Adipocyte (in vitro differentiated cells): ENCODE data around the gene COX8C.
"Not testable (repeated sequence)": the region's sequence is repeated elsewhere in the genome, so short reads cannot be mapped to it uniquely, and the experiment has no call there.

Experiments used
- DNase-seq: peaks from one replicate; pipeline ENCODE4 v3.0.0-alpha.2; 2015; ENCODE audit warnings: low read depth
- H3K27me3 ChIP-seq: replicated peaks from 2 replicates; pipeline ENCODE4 v1.7.0; 2013; ENCODE audit warnings: mild to moderate bottlenecking, low read length, moderate library complexity; ENCODE audit not compliant: control insufficient read depth, insufficient read depth
- H3K36me3 ChIP-seq: 2 replicates; pipeline ENCODE4 v1.7.0; 2013; ENCODE audit warnings: low read length, mild to moderate bottlenecking, moderate library complexity; ENCODE audit not compliant: control insufficient read depth, insufficient read depth, severe bottlenecking
- H3K4me1 ChIP-seq: 2 replicates; pipeline ENCODE4 v1.7.0; 2013; ENCODE audit warnings: mild to moderate bottlenecking, low read length, moderate library complexity; ENCODE audit not compliant: control insufficient read depth, insufficient read depth
- H3K4me3 ChIP-seq: 2 replicates; pipeline ENCODE4 v1.7.0; 2013; ENCODE audit warnings: mild to moderate bottlenecking, low read length, moderate library complexity
- H3K9ac ChIP-seq: 2 replicates; pipeline ENCODE4 v1.7.0; 2013; ENCODE audit warnings: mild to moderate bottlenecking, low read length, moderate library complexity
- H3K9me3 ChIP-seq: 2 replicates; pipeline ENCODE4 v1.7.0; 2013; ENCODE audit warnings: mild to moderate bottlenecking, low read length, moderate library complexity; ENCODE audit not compliant: control insufficient read depth

COX8C gene

DNA sequence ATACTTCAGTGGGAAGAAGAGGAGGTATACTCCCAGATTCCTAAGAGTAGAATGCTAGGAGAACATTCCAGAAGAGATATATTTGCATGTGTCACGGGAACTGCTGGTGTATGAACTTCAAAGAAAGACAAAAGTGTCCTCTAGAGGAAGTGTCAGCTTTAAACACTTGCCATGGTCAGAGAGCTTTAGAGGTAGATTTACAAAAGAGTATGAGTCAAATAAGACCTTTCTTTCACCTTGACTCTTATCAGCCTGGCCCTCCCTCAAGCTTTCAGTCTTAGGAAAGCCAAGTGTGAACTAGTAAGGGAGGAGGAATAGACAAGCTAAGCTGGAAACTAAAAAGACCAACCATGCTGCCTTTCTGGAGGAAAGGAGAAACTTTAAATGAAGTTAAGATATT is 34.7 kb downstream of the COX8C start:
- H3K27me3 ChIP-seq = peaks cover 11% of the 10 kb centered on the region
- H3K9me3 ChIP-seq = no peaks in the 10 kb centered on the region
- no peaks in the 10 kb centered on the region for H3K4me1 ChIP-seq
- H3K9ac ChIP-seq = no peak overlapping the region
- no peaks in the 10 kb centered on the region for H3K36me3 ChIP-seq
- no peak for DNase-seq
- H3K4me3 ChIP-seq = no peak overlapping the region

DNA sequence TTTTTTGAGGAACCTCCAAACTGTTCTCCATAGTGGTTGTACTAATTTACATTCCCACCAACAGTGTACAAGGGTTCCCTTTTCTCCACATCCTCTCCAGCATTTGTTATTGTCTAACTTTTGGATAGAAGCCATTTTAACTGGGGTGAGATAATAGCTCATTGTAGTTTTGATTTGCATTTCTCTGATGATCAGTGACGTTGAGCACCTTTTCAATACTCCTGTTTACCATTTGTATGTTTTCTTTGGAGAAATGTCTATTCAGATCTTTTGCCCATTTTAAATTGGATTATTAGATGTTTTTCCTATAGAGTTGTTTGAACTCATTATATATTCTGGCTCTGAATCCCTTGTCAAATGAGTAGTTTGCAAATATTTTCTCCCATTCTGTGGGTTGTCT is 37.3 kb downstream of the COX8C start:
- H3K4me1 ChIP-seq, DNase-seq, H3K9ac ChIP-seq, H3K4me3 ChIP-seq, H3K9me3 ChIP-seq, H3K36me3 ChIP-seq: not testable (repeated sequence)
- H3K27me3 ChIP-seq = peaks cover 11% of the 10 kb centered on the region

DNA sequence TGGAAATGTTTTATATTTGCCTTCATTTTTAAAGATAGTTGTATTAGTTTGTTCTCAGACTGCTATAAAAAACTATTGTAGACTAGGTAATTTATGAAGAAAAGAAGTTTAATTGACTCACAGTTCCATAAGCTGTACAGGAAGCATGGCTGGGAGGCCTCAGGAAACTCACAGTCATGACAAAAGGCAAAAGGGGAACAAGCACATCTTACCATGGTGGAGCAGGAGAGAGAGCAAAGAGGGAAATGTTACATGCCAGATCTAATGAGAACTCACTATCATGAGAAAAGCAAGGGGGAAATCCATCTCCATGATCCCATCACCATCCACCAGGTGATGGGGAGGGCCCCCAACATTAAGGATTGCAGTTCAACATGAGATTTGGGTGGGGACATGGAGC is 48.2 kb downstream of the COX8C start:
- no peaks in the 10 kb centered on the region for H3K27me3 ChIP-seq

DNA sequence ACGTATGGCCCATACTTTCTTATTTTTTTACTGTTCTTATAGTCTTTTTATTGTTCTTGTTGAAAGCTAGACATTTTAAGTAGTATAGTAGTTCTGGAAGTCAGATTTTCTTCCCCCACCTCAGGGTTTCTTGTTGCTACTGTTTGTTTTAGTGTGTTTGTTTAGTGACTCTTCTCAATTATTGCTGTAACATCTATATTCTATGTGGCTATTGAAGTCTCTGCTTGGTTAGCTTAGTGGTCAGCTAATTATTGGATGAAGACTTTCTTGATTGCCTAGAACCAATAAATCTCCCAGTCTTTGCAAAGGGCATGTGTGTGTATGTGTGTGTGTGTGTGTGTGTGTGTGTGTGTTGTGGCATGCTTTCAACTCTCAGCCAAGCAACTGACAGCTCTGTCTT is 49.5 kb downstream of the COX8C start:
- H3K4me3 ChIP-seq = no peak overlapping the region
- no peak overlapping the region for H3K9ac ChIP-seq
- no peaks in the 10 kb centered on the region for H3K36me3 ChIP-seq
- H3K9me3 ChIP-seq = peaks cover 16% of the 10 kb centered on the region
- H3K4me1 ChIP-seq = no peaks in the 10 kb centered on the region
- H3K27me3 ChIP-seq = no peaks in the 10 kb centered on the region
- DNase-seq = no peak

More for the DNA sequence above, 48.2 kb downstream of the COX8C start:
- no peak overlapping the region for H3K9ac ChIP-seq
- H3K9me3 ChIP-seq = peaks cover 16% of the 10 kb centered on the region
- no peaks in the 10 kb centered on the region for H3K4me1 ChIP-seq
- no peak overlapping the region for H3K4me3 ChIP-seq
- no peaks in the 10 kb centered on the region for H3K36me3 ChIP-seq
- no peak for DNase-seq
